OCI-LY3 (cell line): Measurements from ENCODE around the gene MYL5.

Experiments used
- H2AFZ ChIP-seq: fragments of 200-600, 300-600 bp; shearing (Covaris generic); 2 replicates; pipeline ENCODE4 v1.6.0; 2014; ENCODE audit warnings: antibody characterized with exemption, low read depth, low read length
- H3K27ac ChIP-seq: fragments of 200-600, 300-600 bp; sonication (generic); 2 replicates; pipeline ENCODE4 v1.5.1; 2014; ENCODE audit warnings: mild to moderate bottlenecking, low read length, moderate library complexity, mixed read lengths
- H3K27me3 ChIP-seq: fragments of 200-600, 300-600 bp; sonication (generic); 2 replicates; pipeline ENCODE4 v1.6.1; 2014; ENCODE audit warnings: low read depth, low read length, mixed read lengths
- H3K36me3 ChIP-seq: fragments of 200-600, 300-600 bp; sonication (generic); replicated peaks from 2 replicates; pipeline ENCODE3; 2014; ENCODE audit warnings: low read depth, low read length, mixed read lengths
- H3K4me1 ChIP-seq: fragments of 300-600, 200-600 bp; sonication (generic); 2 replicates; pipeline ENCODE4 v1.6.1; 2014; ENCODE audit warnings: low read length, mixed read lengths
- H3K4me2 ChIP-seq: fragments of 200-600, 300-600 bp; sonication (generic); 2 replicates; pipeline ENCODE4 v1.6.1; 2014; ENCODE audit warnings: low read length, mixed read lengths
- H3K4me3 ChIP-seq: fragments of 300-600, 200-600 bp; sonication (generic); 2 replicates; pipeline ENCODE4 v1.5.1; 2014; ENCODE audit warnings: antibody characterized with exemption, mild to moderate bottlenecking, low read length, moderate library complexity
- H3K79me2 ChIP-seq: fragments of 300-600, 200-600 bp; shearing (Covaris generic); 2 replicates; pipeline ENCODE4 v1.6.1; 2014; ENCODE audit warnings: mild to moderate bottlenecking, low read length, mixed read lengths
- H3K9ac ChIP-seq: fragments of 300-600, 200-600 bp; shearing (Covaris generic); 2 replicates; pipeline ENCODE4 v1.6.0; 2014; ENCODE audit warnings: mild to moderate bottlenecking, low read length, moderate library complexity
- H3K9me3 ChIP-seq: fragments of 200-600, 300-600 bp; shearing (Covaris generic); 2 replicates; pipeline ENCODE4 v1.6.1; 2014; ENCODE audit warnings: low read length, mixed read lengths; ENCODE audit not compliant: insufficient read depth
- H4K20me1 ChIP-seq: fragments of 200-600, 300-600 bp; sonication (generic); 2 replicates; pipeline ENCODE4 v1.6.1; 2016; ENCODE audit warnings: low read length, mixed read lengths; ENCODE audit not compliant: insufficient read depth
- CTCF ChIP-seq: fragments of 200-600, 300-600 bp; sonication (generic); IDR thresholded peaks from 2 replicates; pipeline ENCODE4 v1.5.1; 2014; ENCODE audit warnings: antibody characterized with exemption, low read length, low read depth
- EZH2phosphoT487 ChIP-seq: fragments of 200-600 bp; shearing (Covaris generic); IDR thresholded peaks from 2 replicates; pipeline ENCODE4 v1.6.1; 2018; ENCODE audit warnings: antibody characterized with exemption, mixed run types, low read depth

The MYL5 gene

GRCh38 chr4:687048-687970, 13.0 kb downstream of the MYL5 start:
- no peaks in the 10 kb centered on the region for H3K9me3 ChIP-seq
- H3K9ac ChIP-seq = no peak overlapping the region
- TF ChIP-seq CTCF = no peak
- no peak for TF ChIP-seq EZH2phosphoT487
- no peaks in the 10 kb centered on the region for H3K27me3 ChIP-seq
- H3K4me2 ChIP-seq = no peak overlapping the region
- no peaks in the 10 kb centered on the region for H3K36me3 ChIP-seq
- H3K4me1 ChIP-seq = no peaks in the 10 kb centered on the region; the same call in 1 of the 2 replicates
- no peak overlapping the region for H3K4me3 ChIP-seq
- no peaks in the 10 kb centered on the region for H3K79me2 ChIP-seq
- H4K20me1 ChIP-seq = no peaks in the 10 kb centered on the region
- no peak overlapping the region for H2AFZ ChIP-seq
- no peak overlapping the region for H3K27ac ChIP-seq

- Histone ChIP-seq H3K4me2 (no peak overlapping the region), H3K79me2 (no peaks in the 10 kb centered on the region)
Observed at GRCh38 chr4:687971-688853, 13.9 kb downstream of the MYL5 start.

GRCh38 chr4:688854-689681, 14.7 kb downstream of the MYL5 start, which contains the start of gene SLC49A3:
TSS of gene SLC49A3 (minus strand) at chr4:689151. CDS start at chr4:689127, 24 bp downstream.
- Histone ChIP-seq H3K36me3 (no peaks in the 10 kb centered on the region), H3K79me2 (no peaks in the 10 kb centered on the region), H3K9me3 (no peaks in the 10 kb centered on the region), H3K4me1 (no peaks in the 10 kb centered on the region), H3K4me3 (no peak within 1 kb of the TSS), H3K27me3 (no peaks in the 10 kb centered on the region), H3K4me2 (no peak within 1 kb of the TSS), H4K20me1 (no peaks in the 10 kb centered on the region), H3K9ac (no peak within 1 kb of the TSS), H2AFZ (no peak within 1 kb of the TSS), H3K27ac (no peak within 1 kb of the TSS)
- no peak for TF ChIP-seq CTCF
- no peak for TF ChIP-seq EZH2phosphoT487

More at GRCh38 chr4:687971-688853, 13.9 kb downstream of the MYL5 start:
- Histone ChIP-seq H3K27ac (no peak overlapping the region), H3K27me3 (no peaks in the 10 kb centered on the region), H3K9ac (no peak overlapping the region), H3K4me1 (no peaks in the 10 kb centered on the region; the same call in 1 of the 2 replicates), H3K9me3 (no peaks in the 10 kb centered on the region), H2AFZ (no peak overlapping the region), H3K36me3 (no peaks in the 10 kb centered on the region), H4K20me1 (no peaks in the 10 kb centered on the region), H3K4me3 (no peak overlapping the region)
- TF ChIP-seq EZH2phosphoT487 = no peak
- TF ChIP-seq CTCF = no peak
